Ascending aorta (tissue), 2 donors: ENCODE data around the gene GABBR2. TPM values are rescaled to one million over a fixed set of nuclear protein-coding genes. Genes with fewer than 3 reads are reported as not detected.
"Not testable (repeated sequence)": the region's sequence is repeated elsewhere in the genome, so short reads cannot be mapped to it uniquely, and the experiment has no call there.

Source experiments
- DNase-seq, 2 donors: peaks; one replicate each; pipeline ENCODE4 v3.0.0-alpha.2; 2019; ENCODE audit warnings: low spot score in 2 of 2
- H3K27ac ChIP-seq, 2 donors: fragments of 200-600 bp; sonication (generic); one replicate each; pipeline ENCODE4 v1.5.1; 2016 to 2017; ENCODE audit warnings: mild to moderate bottlenecking in 1 of 2
- H3K27me3 ChIP-seq: fragments of 200-600 bp; sonication (generic); one replicate; pipeline ENCODE4 v1.5.1; 2017
- H3K36me3 ChIP-seq, 2 donors: fragments of 200-600 bp; sonication (generic); one replicate each; pipeline ENCODE4 v1.5.1; 2016
- H3K4me1 ChIP-seq, 2 donors: fragments of 200-600 bp; sonication (generic); one replicate each; pipeline ENCODE4 v1.5.1; 2016 to 2017; ENCODE audit warnings: mild to moderate bottlenecking in 1 of 2
- H3K4me3 ChIP-seq, 2 donors: fragments of 200-600 bp; sonication (generic); one replicate each; pipeline ENCODE4 v1.5.1; 2016 to 2017; ENCODE audit warnings: mild to moderate bottlenecking in 1 of 2
- H3K9me3 ChIP-seq, 2 donors: fragments of 200-600 bp; sonication (generic); one replicate each; pipeline ENCODE4 v1.5.1; 2016
- CTCF ChIP-seq, 3 experiments: fragments of 200-600 bp in 2 of 3; fragments of 450-650 bp in 1 of 3; sonication (generic) in 2 of 3; IDR thresholded peaks; one replicate each; pipeline ENCODE4 v1.5.1; 2016 to 2019; ENCODE audit warnings: antibody characterized with exemption in 3 of 3, mild to moderate bottlenecking in 1 of 3, moderate library complexity in 1 of 3
- intact Hi-C: fragments of 100-400 bp; cut with DNase I; formaldehyde crosslinking; loops from one replicate; pipeline ENCODE4 v1.15.1; 2023
- total RNA-seq: library from RNA; depleted of rRNA; stranded (reverse); fragments of >200 nt; gene quantifications from one replicate; pipeline ENCODE4 v1.1.0, GENCODE V29; 2016

The GABBR2 gene
- total RNA-seq, 1 donor from 2014 or later, result not detected

- intact Hi-C loops, result no loop called here
- H3K9me3 ChIP-seq, result no peaks in the 10 kb centered on the region
- H3K4me3 ChIP-seq, result no peak overlapping the region
- no peak overlapping the region for H3K27ac ChIP-seq
- TF ChIP-seq CTCF (IDR thresholded peaks at IDR 0.05), result no peak
- no peaks in the 10 kb centered on the region for H3K4me1 ChIP-seq
- DNase-seq, result no peak
- H3K27me3 ChIP-seq, result no peaks in the 10 kb centered on the region
- no peaks in the 10 kb centered on the region for H3K36me3 ChIP-seq
Observed at GRCh38 chr9:98471185-98471584, 237.6 kb downstream of the GABBR2 start.

DNA sequence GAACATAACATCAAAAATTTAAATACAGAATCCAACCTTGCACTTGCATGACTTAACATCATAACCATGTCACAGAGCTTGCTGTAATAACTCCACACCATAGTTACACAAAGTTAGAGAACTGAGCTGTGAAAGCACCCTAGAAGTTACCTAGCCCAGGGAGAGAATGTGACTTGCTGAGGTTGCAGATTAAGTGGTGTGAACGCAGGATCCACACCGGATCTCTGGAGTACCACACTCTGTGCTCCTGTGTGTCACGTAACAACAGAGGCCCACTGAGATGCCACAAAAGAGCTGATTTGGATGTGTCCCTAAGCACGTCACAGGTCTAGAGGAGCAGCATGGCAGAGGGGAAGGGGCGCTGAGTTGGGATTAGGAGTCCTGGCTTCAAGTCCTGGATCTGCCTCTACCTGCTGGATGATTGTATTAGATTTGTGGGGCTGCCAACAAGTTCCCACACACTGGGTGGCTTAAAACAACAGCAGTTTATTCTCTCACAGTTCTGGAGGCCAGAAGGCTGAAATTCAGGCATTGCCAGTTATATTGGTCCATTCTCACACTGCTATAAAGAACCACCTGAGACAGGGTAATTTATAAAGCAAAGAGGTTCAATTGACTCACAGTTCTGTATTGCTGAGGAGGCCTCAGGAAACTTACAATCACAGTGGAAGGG is 240.0 kb downstream of the GABBR2 start:
- Histone ChIP-seq H3K36me3 (no peaks in the 10 kb centered on the region), H3K27ac (no peak overlapping the region), H3K27me3 (no peaks in the 10 kb centered on the region), H3K4me1 (no peaks in the 10 kb centered on the region), H3K4me3 (no peak overlapping the region), H3K9me3 (no peaks in the 10 kb centered on the region)
- TF ChIP-seq CTCF (IDR thresholded peaks at IDR 0.05), result no peak
- no peak for DNase-seq
- intact Hi-C loops, result no loop called here

- TF ChIP-seq CTCF (IDR thresholded peaks at IDR 0.05), result no peak
- no peak overlapping the region for H3K4me3 ChIP-seq
- no peak overlapping the region for H3K27ac ChIP-seq
- no peaks in the 10 kb centered on the region for H3K36me3 ChIP-seq
- no peak for DNase-seq
- H3K27me3 ChIP-seq, result no peaks in the 10 kb centered on the region
- H3K9me3 ChIP-seq, result peaks cover 3 to 7% of the 10 kb centered on the region in 2 donors
- intact Hi-C loops, result no loop called here
- H3K4me1 ChIP-seq, result no peaks in the 10 kb centered on the region
Observed at GRCh38 chr9:98465799-98466198, 242.9 kb downstream of the GABBR2 start.

GRCh38 chr9:98464156-98464690 is 244.5 kb downstream of the GABBR2 start:
- H3K36me3 ChIP-seq, H3K27ac ChIP-seq, intact Hi-C loops, H3K4me3 ChIP-seq, DNase-seq, H3K4me1 ChIP-seq, H3K27me3 ChIP-seq: not testable (repeated sequence)
- peaks cover 4 to 17% of the 10 kb centered on the region in 2 donors for H3K9me3 ChIP-seq

DNA sequence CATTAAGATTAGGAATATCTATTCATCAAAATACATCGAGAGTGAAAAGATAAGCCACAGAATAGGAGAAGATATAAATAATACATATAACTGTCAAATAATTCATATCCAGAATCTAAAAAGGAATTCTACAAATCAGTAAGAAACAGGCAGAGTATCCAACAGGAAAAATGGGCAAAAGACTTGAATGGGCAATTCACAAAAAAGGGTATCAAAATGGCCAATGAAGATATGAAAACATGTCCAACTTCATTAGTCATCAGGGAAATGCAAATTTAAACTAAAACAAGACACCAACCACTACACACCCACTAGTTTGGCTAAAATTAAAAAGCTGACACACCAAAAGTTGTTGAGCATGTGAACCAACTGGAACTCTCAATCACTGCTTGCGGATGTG is 246.4 kb downstream of the GABBR2 start:
- H3K9me3 ChIP-seq, result peaks cover 4 to 17% of the 10 kb centered on the region in 2 donors
- no peak for DNase-seq
- no peaks in the 10 kb centered on the region for H3K36me3 ChIP-seq
- H3K27ac ChIP-seq, result no peak overlapping the region
- intact Hi-C loops, result no loop called here
- H3K4me3 ChIP-seq, result no peak overlapping the region
- TF ChIP-seq CTCF (IDR thresholded peaks at IDR 0.05), result no peak
- H3K27me3 ChIP-seq, result no peaks in the 10 kb centered on the region
- no peaks in the 10 kb centered on the region for H3K4me1 ChIP-seq

GRCh38 chr9:98460704-98461103 is 248.0 kb downstream of the GABBR2 start:
- Histone ChIP-seq H3K4me1 (no peaks in the 10 kb centered on the region), H3K9me3 (peaks cover 4 to 17% of the 10 kb centered on the region in 2 donors), H3K27ac (no peak overlapping the region), H3K4me3 (no peak overlapping the region), H3K36me3 (no peaks in the 10 kb centered on the region), H3K27me3 (no peaks in the 10 kb centered on the region)
- intact Hi-C loops, result no loop called here
- DNase-seq, result no peak
- TF ChIP-seq CTCF (IDR thresholded peaks at IDR 0.05), result no peak
